Kidney tubule cell (primary cell): Measurements from ENCODE around the gene FAM120B.

Experiments
- DNase-seq: peaks from one replicate; pipeline ENCODE4 v3.0.0-alpha.2; 2018; ENCODE audit warnings: low spot score

FAM120B gene

GRCh38 chr6:170271771-170272314 lies 34.7 kb upstream of the FAM120B start:
- DNase-seq, result no peak

- no peak for DNase-seq
Measured at GRCh38 chr6:170272341-170273065, 34.1 kb upstream of the FAM120B start.

DNA sequence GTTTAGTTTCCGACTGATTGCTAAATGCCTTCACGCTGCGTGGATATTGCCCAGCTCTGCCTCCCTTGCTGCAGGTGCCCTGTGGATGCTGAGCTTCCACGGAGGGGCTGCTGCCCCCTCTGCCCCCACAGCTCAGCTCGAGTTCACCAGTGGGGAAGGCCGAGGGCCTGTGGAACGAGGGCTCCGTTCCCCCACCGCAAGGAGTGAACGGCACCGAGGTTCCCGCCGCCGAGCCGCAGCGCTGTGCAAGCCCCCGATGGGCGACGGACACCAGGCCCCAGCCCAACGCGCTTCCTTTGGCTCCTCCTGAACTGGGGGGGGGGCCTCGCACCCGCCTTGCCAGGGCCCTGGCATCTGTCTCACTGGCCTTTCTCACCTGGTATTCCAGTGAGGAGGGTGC lies 33.4 kb upstream of the FAM120B start:
- no peak for DNase-seq

DNA sequence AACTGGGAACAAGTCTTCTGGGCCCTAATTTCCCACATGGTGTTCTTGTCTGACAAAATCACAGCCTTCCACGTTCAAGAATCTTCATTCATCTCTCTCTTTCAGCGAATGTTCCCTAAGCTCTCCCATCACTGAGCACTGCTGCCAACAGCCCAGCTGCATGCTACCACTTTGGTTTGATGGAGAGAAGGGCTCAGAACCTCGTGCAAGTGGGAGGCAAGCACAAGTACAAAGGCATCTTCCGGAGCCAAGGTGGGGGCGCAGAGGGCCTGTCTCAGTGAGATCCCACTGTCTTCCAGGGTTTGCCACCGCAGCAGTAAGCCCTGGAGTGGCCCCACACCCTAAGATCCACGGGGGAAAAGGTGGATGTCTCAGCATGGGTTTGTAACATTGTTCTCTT lies 32.9 kb upstream of the FAM120B start:
- no peak for DNase-seq

- no peak for DNase-seq
Measured at GRCh38 chr6:170274713-170275560, 31.6 kb upstream of the FAM120B start.

- DNase-seq, result no peak
Measured at GRCh38 chr6:170276369-170277057, 30.0 kb upstream of the FAM120B start.

DNA sequence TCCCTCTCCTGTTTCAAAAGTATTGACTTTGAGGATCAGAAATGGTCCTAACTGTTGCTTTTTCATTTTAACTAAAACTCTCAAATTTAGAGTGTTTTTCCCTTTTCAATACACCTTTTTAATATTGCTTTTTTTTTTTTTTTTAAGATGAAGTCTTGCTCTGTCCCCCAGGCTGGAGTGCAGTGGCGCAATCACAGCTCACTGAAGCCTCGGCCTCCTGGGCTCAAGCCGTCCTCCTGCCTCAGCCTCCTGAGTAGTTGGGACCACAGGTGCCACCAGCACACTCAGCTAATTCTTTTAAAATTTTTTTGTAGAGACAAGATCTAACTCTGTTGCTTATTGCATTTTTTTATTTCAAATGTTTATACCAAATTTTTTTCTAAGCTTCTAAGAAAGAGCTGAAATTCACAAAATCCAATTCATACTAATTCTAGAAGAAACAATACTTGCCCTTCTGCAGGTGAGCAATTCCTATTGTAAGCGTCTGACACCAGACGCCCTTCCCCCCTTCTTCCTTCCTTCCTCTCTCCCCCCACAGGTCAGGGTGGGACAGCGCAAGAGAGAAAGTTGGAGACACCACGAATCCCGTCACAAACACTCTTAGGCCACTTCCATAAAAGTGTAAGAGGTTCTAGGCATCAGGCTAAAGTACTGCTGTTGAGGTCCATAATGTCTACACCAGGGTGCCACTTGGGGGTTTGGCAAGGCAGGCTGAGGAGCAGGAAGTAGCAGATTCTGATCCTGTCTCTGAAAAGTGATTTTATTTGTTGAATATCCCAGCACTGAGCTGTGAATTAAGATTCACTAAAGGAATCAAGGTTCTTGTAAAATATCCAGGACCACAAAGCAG lies 28.4 kb upstream of the FAM120B start:
- no peak for DNase-seq

- DNase-seq, result no peak
Measured at GRCh38 chr6:170278743-170279094, 27.8 kb upstream of the FAM120B start.

DNA sequence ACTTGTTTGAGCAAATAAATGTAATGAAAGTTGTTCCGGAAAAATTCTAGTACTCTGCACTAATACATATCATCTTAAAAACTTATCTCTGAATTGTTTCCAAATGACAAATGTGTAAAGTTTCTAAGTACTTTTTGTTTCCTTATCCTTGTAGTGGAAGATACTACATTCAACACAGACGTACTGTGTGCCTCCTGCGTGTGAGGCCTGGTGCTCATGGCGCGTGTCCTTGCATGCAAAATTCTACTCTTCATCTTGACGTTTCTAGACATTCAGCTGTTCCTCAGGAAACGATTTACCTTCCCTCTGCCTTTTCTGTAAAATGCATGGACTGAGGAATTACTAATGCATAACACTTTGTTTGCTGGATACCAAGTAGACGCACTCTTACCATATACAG lies 27.1 kb upstream of the FAM120B start:
- no peak for DNase-seq

- DNase-seq, result peak; percentile 71
Measured at GRCh38 chr6:170279977-170280688, 26.4 kb upstream of the FAM120B start.

DNA sequence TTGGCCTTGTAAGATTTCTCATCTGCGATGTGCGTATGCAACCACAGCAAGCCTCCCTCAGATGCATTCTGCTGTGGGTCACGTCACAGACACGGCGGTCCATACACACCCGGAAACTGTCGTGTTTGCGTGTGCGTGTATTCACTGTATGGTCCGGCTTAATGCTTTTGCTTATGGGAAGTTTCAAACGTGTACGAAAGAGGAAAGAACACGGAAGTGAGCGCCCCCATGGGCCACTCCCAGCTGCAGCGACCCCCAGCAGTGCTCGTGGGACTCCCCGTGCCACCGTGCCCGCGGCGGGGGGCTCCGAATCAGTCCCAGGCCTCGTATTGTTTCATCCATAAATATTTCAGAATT lies 25.9 kb upstream of the FAM120B start:
- DNase-seq, result no peak

GRCh38 chr6:170281331-170282292 lies 24.9 kb upstream of the FAM120B start:
- no peak for DNase-seq

DNA sequence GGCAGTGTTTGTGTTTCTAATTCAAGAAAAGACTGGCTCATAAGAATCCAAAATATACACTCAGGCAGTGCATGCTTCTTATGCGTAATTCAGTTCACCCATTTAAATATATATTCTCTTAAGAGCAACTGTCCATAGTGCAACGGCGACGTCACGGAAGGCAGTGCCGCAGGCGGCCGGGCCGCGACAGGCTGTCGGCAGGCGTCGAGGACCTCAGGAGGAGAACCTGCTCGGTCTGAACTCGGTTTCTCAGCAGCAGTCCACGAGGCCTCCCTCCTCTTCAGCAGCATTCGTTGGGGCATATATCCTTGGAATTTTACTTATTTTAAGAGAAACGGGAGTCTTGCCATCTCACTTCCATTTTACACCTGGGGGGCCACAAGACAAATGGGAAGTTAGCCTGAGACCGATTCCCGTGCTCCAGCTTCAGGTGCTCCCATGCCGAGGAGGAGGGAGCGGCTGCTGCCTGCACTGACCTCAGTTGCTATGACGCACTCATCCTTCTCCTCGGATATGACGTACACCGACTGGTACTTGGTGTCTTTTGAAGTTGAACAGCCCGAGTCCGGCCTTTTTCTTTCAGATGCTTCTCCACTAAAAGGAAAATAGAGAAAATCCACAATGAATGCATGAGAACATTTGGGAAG lies 23.9 kb upstream of the FAM120B start:
- no peak for DNase-seq

DNA sequence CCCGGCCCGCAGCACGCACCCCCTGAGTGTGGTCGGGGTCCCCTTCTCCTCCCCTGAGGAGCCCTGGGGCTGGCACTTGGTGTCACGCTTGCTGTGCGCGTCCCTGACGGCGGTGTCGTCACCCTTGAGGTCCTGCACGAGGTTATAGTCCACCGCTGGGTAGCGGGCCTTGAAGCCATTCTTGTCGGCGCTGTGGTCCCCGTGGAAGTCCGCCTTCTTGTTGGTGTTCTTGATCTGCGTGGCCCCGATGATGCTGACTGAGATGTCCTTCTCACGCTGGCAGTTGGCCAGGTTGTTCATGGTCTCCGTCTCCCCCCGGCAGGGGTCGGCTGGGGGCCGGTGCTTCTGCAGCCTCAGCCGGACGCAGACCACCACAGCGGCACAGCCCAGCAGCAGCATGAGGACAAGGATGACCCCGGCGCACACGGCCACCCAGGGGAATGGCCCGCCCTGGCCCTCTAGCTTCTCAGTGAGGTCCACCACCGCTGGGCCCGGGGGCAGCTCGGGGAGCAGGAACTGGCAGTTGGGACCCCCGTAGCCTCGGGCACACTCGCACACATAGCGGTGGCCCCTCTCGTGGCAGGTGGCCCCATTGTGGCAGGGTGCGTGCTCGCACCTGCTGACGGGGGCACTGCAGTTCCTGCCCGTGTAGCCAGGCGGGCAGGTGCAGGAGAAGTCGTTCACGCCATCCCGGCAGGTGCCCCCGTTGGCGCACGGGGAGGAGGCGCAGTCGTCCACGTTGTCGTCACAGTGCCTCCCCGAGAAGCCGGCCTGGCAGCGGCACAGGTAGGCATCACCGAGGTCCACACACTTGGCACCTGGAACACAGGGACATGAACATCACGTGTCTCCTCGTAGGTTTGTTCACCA lies 23.1 kb upstream of the FAM120B start:
- no peak for DNase-seq

- DNase-seq, result no peak
Measured at GRCh38 chr6:170284126-170284773, 22.3 kb upstream of the FAM120B start.

- no peak for DNase-seq
Measured at GRCh38 chr6:170284866-170285469, 21.6 kb upstream of the FAM120B start.

GRCh38 chr6:170285482-170285881 lies 21.1 kb upstream of the FAM120B start:
- no peak for DNase-seq
